HG02623 (cell line): Measurements from ENCODE around the gene PSMC3.
"Not testable (repeated sequence)": the region's sequence is repeated elsewhere in the genome, so short reads cannot be mapped to it uniquely, and the experiment has no call there.

Experiments used
- ATAC-seq: cut with Tn5 transposase; IDR thresholded peaks from one replicate; pipeline ENCODE4 v1.9.1; 2021; ENCODE audit warnings: moderate library complexity; ENCODE audit not compliant: unreplicated experiment

Gene PSMC3

GRCh38 chr11:47426062-47426956 is at the start of gene PSMC3:
Gene PSMC3, minus strand, starts transcription at chr11:47426439. Its CDS starts 160 bp downstream, at chr11:47426279.
- peak; percentile 87 for ATAC-seq

GRCh38 chr11:47470671-47471070 is 44.4 kb upstream of the PSMC3 start:
- no peak for ATAC-seq

- ATAC-seq: no peak
Observed at GRCh38 chr11:47469361-47470179, 43.3 kb upstream of the PSMC3 start.

- no peak for ATAC-seq
Observed at GRCh38 chr11:47468598-47469214, 42.5 kb upstream of the PSMC3 start.

GRCh38 chr11:47467357-47467756 is 41.1 kb upstream of the PSMC3 start:
- no peak for ATAC-seq

- no peak for ATAC-seq
Observed at GRCh38 chr11:47466701-47467250, 40.5 kb upstream of the PSMC3 start.

GRCh38 chr11:47466201-47466600 is 40.0 kb upstream of the PSMC3 start:
- no peak for ATAC-seq

- no peak for ATAC-seq
Observed at GRCh38 chr11:47464483-47464882, 38.2 kb upstream of the PSMC3 start.

- no peak for ATAC-seq
Observed at GRCh38 chr11:47461876-47462275, 35.6 kb upstream of the PSMC3 start.

- no peak for ATAC-seq
Observed at GRCh38 chr11:47460571-47461235, 34.5 kb upstream of the PSMC3 start.

- not testable (repeated sequence) for ATAC-seq
Observed at GRCh38 chr11:47454258-47454671, 28.0 kb upstream of the PSMC3 start.

GRCh38 chr11:47453365-47453764 is 27.1 kb upstream of the PSMC3 start:
- ATAC-seq: no peak

GRCh38 chr11:47451990-47452389 is 25.8 kb upstream of the PSMC3 start:
- ATAC-seq: no peak

GRCh38 chr11:47451436-47451835 is 25.2 kb upstream of the PSMC3 start:
- no peak for ATAC-seq

GRCh38 chr11:47449541-47449940 is 23.3 kb upstream of the PSMC3 start:
- no peak for ATAC-seq

GRCh38 chr11:47448566-47449427 is 22.6 kb upstream of the PSMC3 start, which contains the start of gene RAPSN:
Gene RAPSN, minus strand, starts transcription at chr11:47449136. Its CDS starts 172 bp downstream, at chr11:47448964.
- ATAC-seq: no peak

- ATAC-seq: no peak
Observed at GRCh38 chr11:47447906-47448305, 21.7 kb upstream of the PSMC3 start.

GRCh38 chr11:47446833-47447232 is 20.6 kb upstream of the PSMC3 start:
- ATAC-seq: no peak

GRCh38 chr11:47445840-47446239 is 19.6 kb upstream of the PSMC3 start:
- no peak for ATAC-seq
